ENCODE data around the gene ORMDL2.

DNA sequence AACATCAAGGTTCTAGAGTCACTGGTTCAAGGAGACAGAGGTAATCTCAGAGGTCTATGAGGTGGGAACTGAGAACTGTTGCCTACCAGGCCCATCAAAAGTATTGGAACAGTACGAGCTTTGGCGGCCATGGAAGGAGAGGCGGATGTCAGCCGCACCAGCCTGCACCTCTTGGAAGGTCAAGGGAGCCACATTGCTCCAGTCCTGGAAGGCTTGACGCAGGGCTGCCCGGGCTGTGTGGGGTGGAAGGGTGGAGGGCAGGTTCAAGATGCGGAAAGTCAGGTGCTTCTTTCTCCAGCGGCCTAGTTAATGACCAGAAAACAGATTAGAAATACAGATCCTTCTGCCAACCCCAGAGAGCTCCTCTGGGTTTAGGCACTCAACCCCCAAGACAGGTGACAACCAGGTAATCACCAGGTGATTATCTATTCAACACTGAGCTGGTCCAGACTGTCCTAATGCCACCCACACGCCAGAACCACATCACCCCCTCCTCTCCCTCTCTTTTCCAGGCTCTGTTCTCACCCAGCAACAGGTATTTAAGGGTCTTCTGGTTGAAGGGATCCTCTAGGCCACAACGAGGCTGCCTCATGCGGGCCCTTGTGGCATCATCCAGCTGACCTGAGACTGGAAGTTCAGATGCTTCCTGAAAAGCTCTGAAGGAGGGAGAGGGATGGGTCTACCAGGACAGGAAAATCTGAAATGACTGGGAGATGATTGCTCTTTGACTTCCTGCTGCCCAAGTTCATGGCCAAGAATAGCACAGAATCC lies 22.9 kb downstream of the ORMDL2 start:
- TF ChIP-seq, protein P1, sequence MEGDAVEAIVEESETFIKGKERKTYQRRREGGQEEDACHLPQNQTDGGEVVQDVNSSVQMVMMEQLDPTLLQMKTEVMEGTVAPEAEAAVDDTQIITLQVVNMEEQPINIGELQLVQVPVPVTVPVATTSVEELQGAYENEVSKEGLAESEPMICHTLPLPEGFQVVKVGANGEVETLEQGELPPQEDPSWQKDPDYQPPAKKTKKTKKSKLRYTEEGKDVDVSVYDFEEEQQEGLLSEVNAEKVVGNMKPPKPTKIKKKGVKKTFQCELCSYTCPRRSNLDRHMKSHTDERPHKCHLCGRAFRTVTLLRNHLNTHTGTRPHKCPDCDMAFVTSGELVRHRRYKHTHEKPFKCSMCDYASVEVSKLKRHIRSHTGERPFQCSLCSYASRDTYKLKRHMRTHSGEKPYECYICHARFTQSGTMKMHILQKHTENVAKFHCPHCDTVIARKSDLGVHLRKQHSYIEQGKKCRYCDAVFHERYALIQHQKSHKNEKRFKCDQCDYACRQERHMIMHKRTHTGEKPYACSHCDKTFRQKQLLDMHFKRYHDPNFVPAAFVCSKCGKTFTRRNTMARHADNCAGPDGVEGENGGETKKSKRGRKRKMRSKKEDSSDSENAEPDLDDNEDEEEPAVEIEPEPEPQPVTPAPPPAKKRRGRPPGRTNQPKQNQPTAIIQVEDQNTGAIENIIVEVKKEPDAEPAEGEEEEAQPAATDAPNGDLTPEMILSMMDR (IDR thresholded peaks at IDR 0.05), result no peak
- TF ChIP-seq POLR2A (IDR thresholded peaks at IDR 0.05) (no peak), POLR2AphosphoS5 (IDR thresholded peaks at IDR 0.05) (no peak)

All from breast epithelium (tissue), 3 donors.